GM11168 (cell line): ENCODE results near the gene KRT78.

Experiments
- in situ Hi-C: fragments of 300-500 bp; cut with MboI; formaldehyde crosslinking; loops from one replicate; pipeline ENCODE4 v1.12.0; 2022; ENCODE audit warnings: low sequenced_read_pairs; ENCODE audit not compliant: unreplicated experiment

KRT78 gene

GRCh38 chr12:52788876-52789636 is 59.7 kb downstream of the KRT78 start:
- in situ Hi-C loops, result no loop called here

GRCh38 chr12:52788192-52788875 is 60.5 kb downstream of the KRT78 start:
- in situ Hi-C loops, result no loop called here
